Choroid plexus epithelial cell (primary cell): ENCODE results near the gene CELSR2.

Experiments used
- DNase-seq: peaks from one replicate; pipeline ENCODE4 v3.0.0-alpha.2; 2010; ENCODE audit warnings: low read depth
- H3K4me3 ChIP-seq: 2 replicates; pipeline ENCODE4 v1.5.1; 2011; ENCODE audit warnings: low read depth, mild to moderate bottlenecking, control low read depth, low read length, moderate library complexity
- CTCF ChIP-seq: conservative IDR thresholded peaks from 2 replicates; pipeline ENCODE4 v1.5.1; 2011; ENCODE audit warnings: low read depth, mild to moderate bottlenecking, control low read depth, inconsistent platforms, low read length, moderate library complexity

Gene CELSR2

GRCh38 chr1:109261578-109261977, 12.2 kb downstream of the CELSR2 start:
- TF ChIP-seq CTCF, result no peak
- H3K4me3 ChIP-seq, result no peak overlapping the region
- DNase-seq, result no peak

- no peak for DNase-seq
- no peak for TF ChIP-seq CTCF
- no peak overlapping the region for H3K4me3 ChIP-seq
Observed at GRCh38 chr1:109262231-109263055, 13.1 kb downstream of the CELSR2 start.

- TF ChIP-seq CTCF, result no peak
- DNase-seq, result no peak
- H3K4me3 ChIP-seq, result no peak overlapping the region
Observed at GRCh38 chr1:109263234-109263596, 13.9 kb downstream of the CELSR2 start.

GRCh38 chr1:109263597-109264378, 14.4 kb downstream of the CELSR2 start:
- TF ChIP-seq CTCF, result peak; percentile 95
- DNase-seq, result peak; percentile 79
- no peak overlapping the region for H3K4me3 ChIP-seq

- DNase-seq, result no peak
- TF ChIP-seq CTCF, result no peak
- no peak overlapping the region for H3K4me3 ChIP-seq
Observed at GRCh38 chr1:109264379-109264755, 15.0 kb downstream of the CELSR2 start.

GRCh38 chr1:109265016-109265415, 15.7 kb downstream of the CELSR2 start:
- no peak for TF ChIP-seq CTCF
- no peak for DNase-seq
- H3K4me3 ChIP-seq, result no peak overlapping the region
